ENCODE data around the gene AATK. TPM values are rescaled to one million over a fixed set of nuclear protein-coding genes. Genes with fewer than 3 reads are reported as not detected.

AATK gene
- total and polyA plus RNA-seq, 2 donors (not counting 3 experiments of a cell fraction or from before 2014, with no cell fraction given), result 0.69 to 1.00 TPM

DNA sequence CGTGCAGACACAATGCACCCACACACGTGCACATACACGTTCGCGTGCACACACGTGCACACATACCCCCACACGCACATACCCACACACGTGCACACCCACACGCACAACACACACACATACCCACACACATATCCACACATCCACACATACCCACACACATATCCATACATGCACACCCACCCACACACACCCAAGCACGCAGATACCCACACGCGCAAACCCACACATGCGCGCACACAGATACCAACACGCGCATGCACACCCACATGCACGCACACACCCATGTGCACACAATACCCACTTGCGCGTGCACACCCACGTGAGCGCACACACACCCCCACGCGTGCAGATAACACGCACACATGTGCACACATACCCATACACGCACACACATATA, 27.5 kb downstream of the AATK start:
- no peak overlapping the region for H3K4me3 ChIP-seq (replicated peaks in 1 of 3; ENCODE audit: insufficient read depth in 1 of 3, low read depth in 1 of 3, low read length in 3 of 3)
- no peaks in the 10 kb centered on the region for H3K27me3 ChIP-seq (ENCODE audit: control insufficient read depth in 2 of 2, insufficient read depth in 2 of 2, low read length in 2 of 2)
- H3K9me1 ChIP-seq (replicated peaks; ENCODE audit: control insufficient read depth, extremely low read depth, insufficient read depth, low read length), result no peaks in the 10 kb centered on the region
- no peaks in the 10 kb centered on the region for H4K20me1 ChIP-seq (replicated peaks; ENCODE audit: control insufficient read depth, extremely low read depth, insufficient read depth, low read length)
- no peak overlapping the region for H3K9ac ChIP-seq (replicated peaks; ENCODE audit: extremely low read depth, insufficient read depth, low read length)
- BruUV-seq (replicated peaks), result no TSS peak
- H2AFZ ChIP-seq (ENCODE audit: low read depth, low read length), result no peak overlapping the region
- no peaks in the 10 kb centered on the region for H3K36me3 ChIP-seq (ENCODE audit: control insufficient read depth in 2 of 2, extremely low read depth in 1 of 2, insufficient read depth in 2 of 2, low read length in 2 of 2)
- DNase-seq (ENCODE audit: low read depth, low spot score) (no peak), FAIRE-seq (no peak)
- TF ChIP-seq JUN (IDR thresholded peaks at IDR 0.05; ENCODE audit: borderline replicate concordance, insufficient read depth, insufficient read length, low read depth), result no peak
- no peak for TF ChIP-seq GATA2 (IDR thresholded peaks at IDR 0.05; ENCODE audit: insufficient read depth, insufficient read length, low read depth, low read length)
- TF ChIP-seq EZH2 (IDR thresholded peaks at IDR 0.05; ENCODE audit: borderline replicate concordance, low read depth, low read length, severe bottlenecking), result no peak
- TF ChIP-seq, protein P1, sequence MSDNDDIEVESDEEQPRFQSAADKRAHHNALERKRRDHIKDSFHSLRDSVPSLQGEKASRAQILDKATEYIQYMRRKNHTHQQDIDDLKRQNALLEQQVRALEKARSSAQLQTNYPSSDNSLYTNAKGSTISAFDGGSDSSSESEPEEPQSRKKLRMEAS (IDR thresholded peaks at IDR 0.05; ENCODE audit: insufficient read depth, insufficient read length), result no peak
- TF ChIP-seq POLR2A (IDR thresholded peaks at IDR 0.05; ENCODE audit: low read depth, low read length), result no peak
- no peak for TF ChIP-seq POLR2AphosphoS5 (IDR thresholded peaks at IDR 0.05; ENCODE audit: insufficient read depth, low read depth, low read length)
- TF ChIP-seq FOS (IDR thresholded peaks at IDR 0.05; ENCODE audit: borderline replicate concordance, insufficient read depth, low read length), result no peak
- no peak for TF ChIP-seq CTCF (IDR thresholded peaks at IDR 0.05; ENCODE audit: extremely low read depth in 1 of 2, insufficient read depth in 1 of 2, low read depth in 1 of 2, low read length in 2 of 2)
- intact Hi-C loops (cut with micrococcal nuclease) (no loop called here), dilution Hi-C loops (cut with MboI; ENCODE audit: extremely low pct_ligation_motif_present, low sequenced_read_pairs) (no loop called here)
- H3K4me2 ChIP-seq (ENCODE audit: insufficient read depth, low read length), result no peak overlapping the region
- CTCF ChIA-PET, result no interaction called here
- H3K27ac ChIP-seq (ENCODE audit: insufficient read depth, low read depth, low read length), result no peak overlapping the region
- no peaks in the 10 kb centered on the region for H3K9me3 ChIP-seq (replicated peaks; ENCODE audit: control insufficient read depth, insufficient read depth, low read length)
- no peaks in the 10 kb centered on the region for H3K4me1 ChIP-seq (ENCODE audit: control insufficient read depth, extremely low read depth, insufficient read depth, low read length)
- POLR2A ChIA-PET, result no interaction called here
- H3K79me2 ChIP-seq (ENCODE audit: control insufficient read depth, insufficient read depth, low read length), result no peaks in the 10 kb centered on the region

Measured in endothelial cell of umbilical vein (primary cell).